ENCODE data around the gene LOXL3.

Gene LOXL3

DNA sequence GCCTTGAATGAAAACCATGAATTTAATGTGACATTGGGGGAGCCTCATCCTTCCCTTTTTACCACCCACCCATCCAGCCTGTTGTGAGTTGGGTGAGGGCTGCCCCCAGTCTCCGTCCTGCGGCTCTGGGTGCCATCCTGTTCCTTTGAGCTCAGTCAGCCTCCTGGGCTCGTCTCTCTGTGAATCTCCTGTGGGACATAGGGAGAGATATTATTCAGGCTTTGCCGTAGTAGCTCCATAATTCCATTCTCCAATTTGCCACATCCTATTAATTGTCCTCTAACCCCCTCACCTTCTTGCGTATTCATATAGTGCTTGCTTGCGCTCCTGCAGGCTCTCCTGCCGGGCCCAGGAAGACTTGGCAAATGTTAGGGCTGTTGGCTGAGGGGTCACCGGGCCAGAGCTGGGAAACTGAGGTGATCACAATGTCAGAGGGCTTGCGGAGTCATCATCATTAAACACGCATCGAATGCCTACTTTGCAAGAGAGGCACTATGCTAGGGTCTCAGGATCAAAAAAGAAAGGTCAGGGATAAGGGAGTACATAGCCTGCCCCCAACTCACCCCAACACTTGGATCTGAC lies 27.0 kb downstream of the LOXL3 start:
- FAIRE-seq = no peak
- no peak for TF ChIP-seq CTCF (IDR thresholded peaks at IDR 0.05; ENCODE audit: insufficient read depth, missing control alignments)

GRCh38 chr2:74525717-74526648 lies 27.8 kb downstream of the LOXL3 start, which contains the start of gene DQX1:
Gene DQX1, minus strand, starts transcription at chr2:74526231. Its CDS starts 502 bp downstream, at chr2:74525729.
- no peak for TF ChIP-seq CTCF (IDR thresholded peaks at IDR 0.05; ENCODE audit: insufficient read depth, missing control alignments)
- FAIRE-seq (no peak), DNase-seq (ENCODE audit: insufficient read length, low spot score) (peak; percentile 55)

More for the DNA sequence above, 27.0 kb downstream of the LOXL3 start:
- DNase-seq (ENCODE audit: insufficient read length, low spot score) = no peak

DNA sequence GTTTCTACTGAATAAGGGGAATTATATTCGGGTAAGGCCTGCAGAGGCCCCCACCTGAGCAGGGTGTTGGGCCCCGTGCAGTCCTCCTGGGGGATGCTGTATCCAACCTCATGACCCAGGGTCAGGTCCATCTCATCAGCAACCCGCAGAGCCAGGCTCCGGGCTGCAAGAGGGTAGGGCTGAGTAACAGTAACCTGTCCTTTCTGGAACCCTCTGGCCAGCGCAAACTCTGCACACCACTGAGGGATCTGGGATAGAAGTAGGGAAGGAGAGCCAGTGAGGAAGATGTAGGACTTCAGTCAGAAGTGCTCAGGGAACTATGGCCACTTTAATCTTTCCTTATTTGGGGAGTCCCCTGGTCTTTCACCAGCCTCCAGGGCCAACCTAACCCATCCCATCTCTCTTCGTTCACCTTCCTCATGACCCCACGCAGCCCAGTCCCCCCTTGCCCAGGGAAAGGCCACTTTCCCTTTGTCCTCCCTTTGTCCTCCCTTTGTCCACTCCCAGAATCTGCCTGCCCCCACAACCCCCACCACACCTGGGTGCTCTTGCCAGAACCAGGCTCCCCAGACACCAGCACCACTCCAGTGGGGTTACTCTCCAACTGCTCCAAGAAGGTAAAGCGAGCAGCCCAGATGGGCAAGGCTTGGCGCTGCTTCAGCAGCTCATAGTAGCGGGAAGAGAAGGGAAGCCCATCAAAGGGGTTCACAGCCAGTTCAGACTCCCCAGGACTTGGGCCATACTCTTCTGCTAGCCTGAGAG lies 28.6 kb downstream of the LOXL3 start:
- FAIRE-seq (no peak), DNase-seq (ENCODE audit: insufficient read length, low spot score) (no peak)
- no peak for TF ChIP-seq CTCF (IDR thresholded peaks at IDR 0.05; ENCODE audit: insufficient read depth, missing control alignments)

DNA sequence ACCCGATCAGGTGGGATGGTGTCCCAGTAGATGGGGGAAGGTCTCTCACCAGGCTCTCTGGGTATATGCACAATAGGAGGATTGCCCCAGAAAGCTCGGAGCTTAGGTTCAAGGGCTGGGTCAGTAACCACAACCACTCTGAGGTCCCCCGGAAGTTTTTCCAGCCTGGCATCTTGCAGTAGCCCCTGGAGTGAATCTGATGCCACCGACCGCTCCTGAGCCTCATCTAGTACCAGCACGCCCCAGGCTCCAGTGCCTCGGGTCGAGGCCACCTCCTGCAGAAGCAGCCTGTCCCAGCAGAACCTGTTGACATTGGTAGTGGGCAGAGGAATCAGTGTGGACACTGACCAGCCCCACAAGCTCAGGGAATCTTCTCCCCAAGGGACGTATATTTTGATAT lies 29.7 kb downstream of the LOXL3 start:
- no peak for TF ChIP-seq CTCF (IDR thresholded peaks at IDR 0.05; ENCODE audit: insufficient read depth, missing control alignments)
- DNase-seq (ENCODE audit: insufficient read length, low spot score) = no peak
- FAIRE-seq = no peak

GRCh38 chr2:74522516-74522915 lies 31.2 kb downstream of the LOXL3 start:
- DNase-seq (ENCODE audit: insufficient read length, low spot score) (no peak), FAIRE-seq (no peak)
- no peak for TF ChIP-seq CTCF (IDR thresholded peaks at IDR 0.05; ENCODE audit: insufficient read depth, missing control alignments)

GRCh38 chr2:74516650-74517049 lies 37.1 kb downstream of the LOXL3 start:
- no peak for DNase-seq (ENCODE audit: insufficient read length, low spot score)
- TF ChIP-seq CTCF (IDR thresholded peaks at IDR 0.05; ENCODE audit: insufficient read depth, missing control alignments) = no peak
- no peak for FAIRE-seq
